DOHH2 (cell line): ENCODE results near the gene ADGRG2.

Source experiments
- CTCF ChIP-seq: fragments of 200-600 bp; sonication (generic); IDR thresholded peaks from one replicate; pipeline ENCODE4 v1.5.1; 2014; ENCODE audit warnings: antibody characterized with exemption, mild to moderate bottlenecking, low read depth, low read length; ENCODE audit not compliant: poor library complexity, severe bottlenecking
- EZH2phosphoT487 ChIP-seq: fragments of 200-600 bp; sonication (generic); IDR thresholded peaks from 2 replicates; pipeline ENCODE4 v1.6.1; 2017; ENCODE audit warnings: borderline replicate concordance, mild to moderate bottlenecking, antibody characterized with exemption, low read length, moderate library complexity, mixed read lengths

DNA sequence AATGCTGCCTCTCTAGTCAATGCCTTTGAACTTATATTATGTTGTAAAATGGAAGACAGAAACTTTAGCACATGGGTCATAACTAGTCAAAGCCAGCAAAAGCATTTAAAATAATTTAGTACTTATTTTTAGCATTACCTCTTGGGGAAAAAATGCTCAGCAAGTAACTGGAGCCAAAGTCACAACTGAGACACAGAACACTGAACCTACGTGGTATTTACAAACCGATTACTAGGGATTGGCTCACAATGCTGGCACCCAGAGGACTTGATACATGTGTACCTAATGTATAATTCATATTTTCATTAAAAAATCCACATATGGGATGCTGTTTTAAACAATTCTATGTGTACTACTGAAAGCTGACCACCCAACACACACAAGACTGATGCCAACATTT lies 176.8 kb downstream of the ADGRG2 start:
- no peak for TF ChIP-seq CTCF
- TF ChIP-seq EZH2phosphoT487: no peak
